Measurements from ENCODE around the gene C13orf46. TPM values are rescaled to one million over a fixed set of nuclear protein-coding genes. Genes with fewer than 3 reads are reported as not detected.

C13orf46 gene
- total RNA-seq, 4 donors from 2014 or later, result 0.31 to 6.6 (median 5.9) TPM; not detected in 1

DNA sequence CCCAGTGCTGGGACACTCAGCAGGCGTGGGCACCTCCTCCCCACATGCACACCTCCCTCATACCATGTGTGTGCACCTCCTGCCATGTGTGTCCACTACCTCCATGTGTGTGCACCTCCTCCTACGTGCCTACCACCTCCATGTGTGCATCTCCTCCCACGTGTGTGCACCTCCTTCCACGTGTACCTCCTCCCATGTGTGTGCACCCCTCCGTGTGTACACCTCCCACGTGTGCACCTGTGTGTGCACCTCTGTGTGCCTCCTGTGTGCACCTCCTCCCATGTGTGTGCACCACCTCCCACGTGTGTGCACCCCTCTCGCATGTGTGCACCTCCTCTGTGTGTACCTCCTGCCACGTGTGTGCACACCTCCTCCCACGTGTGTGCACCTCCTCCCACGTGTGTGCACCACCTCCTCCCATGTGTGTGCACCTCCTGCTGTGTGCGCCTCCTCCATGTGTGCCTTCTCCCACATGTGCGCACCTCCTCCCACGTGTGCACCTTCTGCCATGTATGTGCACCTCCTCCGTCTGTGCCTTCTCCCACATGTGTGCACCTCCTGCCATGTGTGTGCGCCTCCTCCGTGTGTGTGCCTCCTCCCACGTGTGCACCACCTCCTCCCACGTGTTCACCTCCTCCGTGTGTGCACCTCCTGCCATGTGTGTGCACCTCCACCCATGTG is 6.1 kb upstream of the C13orf46 start:
- no peaks in the 10 kb centered on the region for H3K27me3 ChIP-seq
- no peaks in the 10 kb centered on the region for H3K9me3 ChIP-seq
- H3K4me3 ChIP-seq, result no peak overlapping the region
- H3K4me1 ChIP-seq, result peaks cover 0 to 21% (median 0%) of the 10 kb centered on the region in 3 donors
- no peak for ATAC-seq
- TF ChIP-seq EP300 (IDR thresholded peaks at IDR 0.05) (no peak), POLR2AphosphoS5 (IDR thresholded peaks at IDR 0.05) (no peak), POLR2A (IDR thresholded peaks at IDR 0.05) (no peak), CTCF (IDR thresholded peaks at IDR 0.05) (no peak)
- no peak overlapping the region for H3K27ac ChIP-seq
- WGBS, 2 donors (ENCODE audit: low coverage in 1 of 2), result 89 to 100% methylated on average over 5 to 19 of the region's 20 CpGs
- H3K36me3 ChIP-seq, result peaks cover 0 to 69% of the 10 kb centered on the region in 2 donors

- Histone ChIP-seq H3K27ac (no peak overlapping the region), H3K36me3 (peaks cover 0 to 76% of the 10 kb centered on the region in 2 donors), H3K4me3 (no peak overlapping the region), H3K27me3 (no peaks in the 10 kb centered on the region), H3K9me3 (no peaks in the 10 kb centered on the region), H3K4me1 (peaks cover 0 to 21% (median 0%) of the 10 kb centered on the region in 3 donors)
- TF ChIP-seq CTCF (IDR thresholded peaks at IDR 0.05) (no peak), EP300 (IDR thresholded peaks at IDR 0.05) (no peak), POLR2AphosphoS5 (IDR thresholded peaks at IDR 0.05) (no peak), POLR2A (IDR thresholded peaks at IDR 0.05) (no peak)
- 65 to 80% methylated on average over 1 to 2 of the region's 41 CpGs for WGBS, 2 donors (ENCODE audit: low coverage in 1 of 2)
- no peak for ATAC-seq
Observed at GRCh38 chr13:113978741-113979481, 5.0 kb upstream of the C13orf46 start.

DNA sequence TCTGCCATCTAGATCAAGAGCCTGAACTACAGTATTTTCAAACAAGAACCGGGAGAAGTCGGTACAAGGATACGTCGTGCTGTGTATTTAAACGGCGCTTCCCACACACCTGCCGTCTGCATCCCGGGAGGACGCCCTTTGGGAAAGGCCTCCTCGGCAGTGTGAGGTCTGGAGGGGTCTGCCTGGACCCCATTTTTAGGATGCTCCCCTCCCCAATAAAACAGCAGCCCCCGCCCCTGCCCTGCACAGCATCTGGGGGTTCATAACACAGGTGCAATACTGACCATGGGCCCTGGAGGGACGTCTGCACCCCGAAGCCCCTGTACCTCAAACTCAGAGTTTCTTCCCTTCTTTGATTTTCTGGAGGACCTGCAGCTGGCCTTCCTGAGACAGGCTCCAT is 4.1 kb upstream of the C13orf46 start:
- no peak for ATAC-seq
- Histone ChIP-seq H3K4me3 (no peak overlapping the region), H3K36me3 (peaks cover 0 to 83% of the 10 kb centered on the region in 2 donors), H3K27ac (no peak overlapping the region), H3K9me3 (no peaks in the 10 kb centered on the region), H3K4me1 (peaks cover 0 to 21% (median 0%) of the 10 kb centered on the region in 3 donors), H3K27me3 (no peaks in the 10 kb centered on the region)
- 72% methylated on average over 6 of the region's 13 CpGs; no CpG with 5 or more reads in 1 of the 2 donors for WGBS, 2 donors (ENCODE audit: low coverage in 1 of 2)
- TF ChIP-seq EP300 (IDR thresholded peaks at IDR 0.05) (no peak), POLR2A (IDR thresholded peaks at IDR 0.05) (no peak), POLR2AphosphoS5 (IDR thresholded peaks at IDR 0.05) (no peak), CTCF (IDR thresholded peaks at IDR 0.05) (no peak)

DNA sequence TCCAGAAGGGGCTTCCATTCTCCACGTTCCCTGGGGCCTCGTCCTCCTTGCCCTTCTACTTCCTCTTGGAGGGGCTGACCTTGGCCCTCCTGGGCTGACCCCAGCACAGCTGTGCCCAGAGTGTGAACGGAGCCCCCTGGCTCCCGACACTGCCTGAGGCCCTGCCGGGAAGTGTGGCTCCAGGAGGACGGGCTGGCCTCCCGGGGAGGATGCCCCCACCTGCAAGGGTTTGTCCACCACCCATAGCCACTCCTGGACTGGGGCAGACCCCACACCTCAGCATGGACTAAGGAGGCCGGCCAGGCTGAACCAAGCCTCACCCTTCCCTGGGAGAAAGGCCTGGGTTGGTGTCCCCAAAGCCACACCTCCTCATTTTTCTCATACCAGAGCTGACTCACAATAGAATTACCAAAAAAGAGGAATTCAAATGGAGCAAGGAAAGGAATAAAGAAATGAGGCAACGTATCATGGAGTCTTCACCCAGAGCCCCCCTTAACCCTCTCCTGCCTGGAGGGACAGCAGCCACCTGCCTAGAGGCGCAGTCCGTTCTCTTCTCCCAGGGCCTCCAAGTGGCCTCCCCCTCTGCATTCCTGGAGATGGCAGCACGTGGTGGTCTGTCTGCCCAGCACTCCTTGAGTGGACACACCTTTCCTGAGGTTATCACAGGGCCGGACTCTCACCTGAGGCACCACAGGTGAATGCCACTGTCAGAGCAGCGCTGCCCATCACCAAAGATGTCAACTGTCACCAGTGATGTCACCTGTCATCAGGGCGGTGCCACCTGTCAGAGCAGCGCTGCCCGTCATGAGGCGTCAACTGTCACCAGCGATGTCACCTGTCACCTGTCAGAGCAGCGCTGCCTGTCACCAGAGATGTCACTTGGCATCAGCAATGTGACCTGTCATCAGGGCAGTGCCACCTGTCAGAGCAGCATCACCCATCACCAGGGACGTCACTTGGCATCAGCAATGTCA is 3.1 kb upstream of the C13orf46 start:
- TF ChIP-seq CTCF (IDR thresholded peaks at IDR 0.05) (no peak), POLR2AphosphoS5 (IDR thresholded peaks at IDR 0.05) (peak; percentile 20)
- 20 to 53% methylated on average over 2 to 6 of the region's 21 CpGs for WGBS, 2 donors (ENCODE audit: low coverage in 1 of 2)
- Histone ChIP-seq H3K27ac (peak overlapping the region in 3 of 4 donors; percentile 45 to 72 (median 62)), H3K27me3 (no peaks in the 10 kb centered on the region), H3K4me1 (peaks cover 0 to 29% (median 0%) of the 10 kb centered on the region in 3 donors), H3K9me3 (no peaks in the 10 kb centered on the region), H3K4me3 (no peak overlapping the region), H3K36me3 (peaks cover 0 to 75% of the 10 kb centered on the region in 2 donors)
- ATAC-seq, result peak; percentile 65

Data from gastroesophageal sphincter (tissue), 4 donors.